ENCODE measurements around the gene MEIS1.

Gene MEIS1

GRCh38 chr2:66445076-66445924, 10.4 kb downstream of the MEIS1 start:
- no peak for DNase-seq

DNA sequence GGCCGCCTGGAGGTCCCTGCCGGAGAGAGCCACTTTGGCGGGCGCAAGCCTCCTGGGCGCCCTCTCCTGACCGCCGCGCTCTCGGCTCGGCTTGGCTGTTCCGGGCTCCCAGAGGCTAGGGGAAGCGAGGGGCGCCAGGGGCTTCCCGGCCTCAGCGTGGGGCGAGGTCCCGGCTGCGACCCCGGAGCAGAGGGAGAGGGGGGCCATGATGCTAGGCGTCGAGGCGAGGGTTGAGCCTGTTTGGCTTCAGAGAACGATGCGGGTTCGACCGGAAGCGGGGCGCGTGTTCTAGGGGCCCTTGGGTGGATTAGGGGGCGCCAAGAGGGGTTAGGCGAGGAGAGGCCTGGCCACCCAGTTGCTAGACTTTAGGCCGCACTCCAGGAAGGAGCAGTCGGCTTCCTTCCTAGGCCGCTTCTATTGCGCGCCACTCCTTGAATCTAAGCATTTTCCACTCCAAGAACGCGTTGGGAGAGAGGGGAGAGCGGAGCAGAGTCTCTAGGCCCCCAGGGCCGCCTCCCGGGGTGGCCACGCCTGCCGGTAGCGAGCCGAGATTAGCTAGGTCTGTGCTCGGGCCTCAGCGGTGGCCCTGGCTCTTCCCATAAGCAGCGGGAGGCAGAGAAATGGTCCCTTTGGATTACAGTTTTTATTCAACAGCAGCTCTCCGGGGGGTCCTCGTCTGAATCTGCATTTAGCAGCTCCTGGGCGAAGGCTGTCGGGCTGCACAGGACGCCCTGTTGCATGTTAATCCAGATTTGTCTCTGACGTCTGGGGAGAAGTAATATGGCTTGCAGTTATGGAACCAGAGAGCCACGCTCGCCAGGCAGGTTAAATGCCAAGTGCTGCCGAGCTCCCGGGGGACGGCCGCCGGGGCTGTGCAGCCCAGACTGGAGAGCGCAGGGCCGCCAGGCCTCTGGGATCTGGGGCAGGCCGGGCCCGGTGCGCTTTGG, 11.3 kb downstream of the MEIS1 start:
- no peak for DNase-seq

DNA sequence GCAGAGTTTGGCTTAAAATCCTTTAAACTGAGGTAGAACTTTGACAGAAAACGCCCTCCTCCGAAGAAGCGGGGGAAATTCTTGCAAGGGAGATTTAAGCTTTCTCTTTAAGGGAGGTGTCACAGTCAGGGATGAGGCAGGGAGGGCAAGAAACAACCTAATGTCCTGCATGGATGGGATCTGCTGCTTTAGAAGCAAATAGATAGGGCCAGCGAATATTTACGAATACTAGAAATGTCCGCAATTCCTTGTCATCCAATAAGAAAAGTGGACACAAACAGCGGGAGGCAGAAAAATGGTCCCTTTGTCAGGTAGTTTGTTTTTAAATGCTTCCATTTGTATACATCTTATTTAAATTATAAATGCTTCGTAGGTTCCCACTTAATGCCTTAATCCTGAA, 12.0 kb downstream of the MEIS1 start:
- DNase-seq, result no peak

DNA sequence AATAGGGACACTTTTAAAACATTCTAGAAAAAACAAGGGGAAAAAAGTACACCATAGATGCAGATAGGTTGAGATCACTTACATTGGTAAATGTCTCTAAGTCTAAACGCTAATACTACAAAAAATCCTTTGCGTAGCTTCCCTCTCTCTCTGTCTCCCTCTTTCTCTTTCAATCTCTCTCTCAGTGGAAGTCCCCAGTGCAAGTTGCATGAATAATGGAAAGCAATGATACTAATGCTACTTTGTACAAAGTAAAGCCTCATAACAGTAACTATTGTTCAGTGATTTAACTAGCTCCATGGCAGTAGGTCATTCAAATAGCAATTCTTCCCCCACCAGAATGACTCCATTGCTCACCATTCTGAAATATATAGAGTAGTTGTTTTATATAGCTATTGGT, 12.8 kb downstream of the MEIS1 start:
- no peak for DNase-seq

- no peak for DNase-seq
These were observed 13.4 kb downstream of the MEIS1 start for GRCh38 chr2:66448136-66448991.

GRCh38 chr2:66452214-66452613, 17.3 kb downstream of the MEIS1 start:
- no peak for DNase-seq

GRCh38 chr2:66452917-66453316, 18.0 kb downstream of the MEIS1 start:
- DNase-seq, result no peak

DNA sequence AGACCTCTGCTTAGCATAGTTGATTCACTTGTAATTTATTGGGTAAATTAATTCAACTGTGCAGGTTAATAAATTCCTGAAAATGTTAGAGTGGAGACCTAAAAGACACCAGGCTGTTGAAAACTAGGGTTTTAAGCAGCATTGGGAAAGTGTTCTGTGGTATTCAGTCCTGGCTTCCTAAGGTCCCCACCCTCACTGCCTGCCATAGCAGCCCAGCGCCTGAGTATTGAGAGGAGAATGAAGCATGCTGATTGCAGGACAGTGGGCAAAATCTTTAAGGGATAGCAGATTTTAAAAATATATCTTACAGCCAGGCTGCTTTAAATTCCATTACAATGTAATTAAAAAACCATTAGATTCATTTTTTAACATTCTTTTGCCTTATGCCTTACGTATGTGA, 20.6 kb downstream of the MEIS1 start:
- no peak for DNase-seq

DNA sequence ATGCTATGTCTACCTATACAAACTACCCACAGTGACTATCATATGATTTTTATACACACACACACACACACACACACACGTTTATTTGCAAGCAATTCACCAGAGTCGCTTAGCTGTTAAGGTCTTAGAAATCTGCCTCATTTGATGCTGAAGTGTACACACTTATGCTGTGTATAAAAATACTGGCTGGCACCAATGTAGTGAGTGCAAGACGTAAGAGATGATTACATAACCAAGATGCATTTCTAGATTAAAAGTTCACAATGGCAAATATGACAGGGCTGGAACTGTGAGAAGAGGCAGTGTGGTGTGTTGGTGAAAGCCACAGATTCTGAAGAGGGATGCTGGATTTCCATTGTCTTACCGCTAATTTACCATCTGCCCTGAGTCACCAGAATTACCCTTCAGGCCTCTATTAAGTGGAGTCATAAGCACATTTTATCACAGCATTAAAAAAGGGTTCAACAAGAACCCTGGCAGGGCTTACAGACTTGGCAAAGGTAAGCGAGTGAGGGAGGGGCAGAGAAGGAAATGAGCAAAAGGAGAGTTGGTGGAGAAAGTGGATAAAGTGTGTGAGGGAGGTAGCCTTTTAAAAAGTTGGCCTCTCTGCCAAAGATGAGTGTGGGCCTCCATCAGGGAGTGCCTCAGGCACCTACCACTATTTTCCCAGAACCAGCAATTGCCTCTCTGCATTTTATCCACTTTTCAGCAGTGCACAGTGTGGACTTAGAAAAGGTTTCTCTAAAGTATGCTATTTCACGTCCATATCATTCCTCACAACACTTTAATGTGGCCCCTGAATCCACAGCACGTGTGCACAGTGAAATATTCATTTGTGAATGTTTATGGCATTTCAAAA, 21.5 kb downstream of the MEIS1 start:
- DNase-seq, result no peak

- no peak for DNase-seq
These were observed 22.6 kb downstream of the MEIS1 start for GRCh38 chr2:66457545-66457944.

DNA sequence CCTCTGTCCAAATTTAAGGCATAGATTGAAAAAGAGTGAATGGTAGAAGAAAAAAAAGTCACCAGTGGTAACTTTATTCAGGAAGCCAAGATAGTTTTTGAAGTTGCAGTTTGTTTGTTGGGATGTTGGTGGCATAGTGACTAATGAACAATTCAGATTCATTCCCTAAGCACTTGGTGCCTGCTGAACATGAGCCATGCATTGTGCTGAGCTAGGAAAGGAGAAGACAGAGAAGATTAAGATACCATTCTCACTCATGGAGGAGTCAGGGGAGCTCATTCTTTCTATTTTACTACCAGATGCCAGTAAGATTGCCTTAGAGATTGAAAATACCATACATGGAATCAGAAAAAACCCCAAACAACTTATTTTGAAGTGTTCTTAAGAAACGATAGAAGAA, 25.1 kb downstream of the MEIS1 start:
- no peak for DNase-seq

DNA sequence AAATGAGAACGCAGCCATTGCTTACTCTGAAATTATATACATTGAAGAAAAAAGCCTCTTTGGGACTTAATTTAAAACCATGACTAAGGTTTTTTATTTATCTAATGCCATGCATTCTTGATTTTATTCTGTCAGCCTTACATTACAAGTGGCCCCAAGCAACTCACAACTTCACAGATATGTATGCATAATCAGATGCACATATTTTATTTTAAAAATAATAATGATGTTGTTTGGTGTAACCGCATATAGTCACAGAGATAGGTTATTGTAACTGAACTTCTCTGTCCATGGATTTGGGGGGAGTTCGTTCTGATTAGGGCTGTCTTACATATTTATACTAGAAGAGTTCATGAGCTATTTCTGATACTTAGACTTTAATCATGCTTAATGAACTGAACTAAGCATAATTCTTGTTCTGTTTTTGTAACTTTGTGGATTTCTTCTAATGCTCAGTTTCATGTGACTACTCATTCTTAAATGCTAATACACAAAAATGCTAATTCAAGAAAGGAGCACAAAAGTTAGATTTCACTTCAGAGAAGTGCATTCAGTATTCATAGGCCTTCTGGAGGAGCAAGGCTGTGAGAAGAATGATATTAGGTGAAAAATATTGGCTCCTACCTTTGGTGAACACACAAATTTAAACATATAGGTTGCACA, 26.2 kb downstream of the MEIS1 start:
- DNase-seq, result no peak

- DNase-seq, result no peak
These were observed 27.0 kb downstream of the MEIS1 start for GRCh38 chr2:66461664-66462500.

GRCh38 chr2:66462501-66462825, 27.5 kb downstream of the MEIS1 start:
- no peak for DNase-seq

DNA sequence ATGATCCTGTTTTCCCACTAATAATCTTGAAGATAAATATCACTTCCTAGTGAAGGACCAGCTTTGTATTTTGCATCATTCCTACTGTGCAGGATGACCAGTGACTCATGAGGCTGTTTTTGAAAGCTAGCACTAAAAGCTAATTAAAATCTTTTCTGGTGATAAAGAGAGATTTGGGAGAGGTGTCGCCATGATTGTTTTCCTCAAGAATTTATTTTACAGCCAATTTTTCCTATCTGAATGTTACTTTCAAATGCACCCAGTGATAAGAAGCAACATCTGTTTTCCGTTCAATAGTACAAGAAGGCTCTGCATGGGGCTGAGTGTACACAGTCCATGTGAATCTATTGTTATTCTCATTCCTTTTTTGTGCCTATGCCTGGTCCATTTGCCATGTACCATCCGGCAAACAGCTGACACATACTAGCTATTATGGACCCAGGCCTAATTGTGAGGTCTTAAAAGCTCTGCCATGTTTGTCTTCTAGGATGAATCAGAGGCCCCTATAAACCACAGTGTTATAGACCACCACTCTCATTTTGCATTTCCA, 28.4 kb downstream of the MEIS1 start:
- no peak for DNase-seq

- no peak for DNase-seq
These were observed 30.2 kb downstream of the MEIS1 start for GRCh38 chr2:66464930-66465637.

DNA sequence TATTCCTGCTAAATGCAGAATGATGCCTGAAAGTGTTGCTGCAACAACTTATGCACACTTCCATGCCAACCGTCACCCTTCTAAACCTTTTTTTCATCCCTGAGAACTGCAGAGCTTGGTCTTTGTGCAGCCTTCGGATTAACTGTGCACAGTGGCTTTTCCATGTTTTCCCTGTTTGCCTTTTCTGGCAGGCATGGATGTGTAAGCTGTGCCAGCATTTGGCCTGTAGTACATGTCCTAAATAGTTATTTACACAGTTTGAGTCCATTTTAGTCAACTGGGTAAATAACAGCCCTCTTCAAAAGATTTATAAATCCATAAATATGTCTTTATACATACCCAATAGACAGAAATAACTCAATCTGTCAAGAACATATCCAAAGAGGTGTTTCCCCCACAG, 31.5 kb downstream of the MEIS1 start:
- peak; percentile 9 for DNase-seq

DNA sequence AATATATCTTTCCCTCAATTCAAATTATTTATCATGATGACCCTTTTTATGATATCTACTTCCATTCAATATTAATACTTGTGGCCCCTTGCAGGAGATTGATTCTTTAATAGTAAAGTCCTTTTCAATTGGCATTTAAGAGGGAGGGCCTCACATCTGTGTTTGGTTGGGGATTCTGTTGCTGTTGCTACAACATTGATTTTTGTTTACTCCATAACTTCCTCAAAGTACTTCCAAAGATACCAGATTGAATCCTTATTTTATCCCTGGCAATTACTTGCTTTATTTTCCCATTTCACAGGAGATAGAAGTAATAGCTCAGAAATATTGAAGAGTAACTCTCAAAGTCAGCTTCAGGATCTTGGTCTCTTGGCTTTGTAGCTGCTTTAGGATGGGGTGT, 32.8 kb downstream of the MEIS1 start:
- DNase-seq, result no peak

- peak; percentile 80 for DNase-seq
These were observed 34.4 kb downstream of the MEIS1 start for GRCh38 chr2:66469214-66469902.
